HG02763 (cell line): ENCODE measurements around the gene LRRC8B.

Experiments
- ATAC-seq: cut with Tn5 transposase; IDR thresholded peaks from one replicate; pipeline ENCODE4 v1.9.1; 2021; ENCODE audit warnings: mild to moderate bottlenecking, moderate library complexity; ENCODE audit not compliant: unreplicated experiment

Gene LRRC8B

GRCh38 chr1:89605692-89606091 is 81.1 kb downstream of the LRRC8B start:
- ATAC-seq, result no peak

DNA sequence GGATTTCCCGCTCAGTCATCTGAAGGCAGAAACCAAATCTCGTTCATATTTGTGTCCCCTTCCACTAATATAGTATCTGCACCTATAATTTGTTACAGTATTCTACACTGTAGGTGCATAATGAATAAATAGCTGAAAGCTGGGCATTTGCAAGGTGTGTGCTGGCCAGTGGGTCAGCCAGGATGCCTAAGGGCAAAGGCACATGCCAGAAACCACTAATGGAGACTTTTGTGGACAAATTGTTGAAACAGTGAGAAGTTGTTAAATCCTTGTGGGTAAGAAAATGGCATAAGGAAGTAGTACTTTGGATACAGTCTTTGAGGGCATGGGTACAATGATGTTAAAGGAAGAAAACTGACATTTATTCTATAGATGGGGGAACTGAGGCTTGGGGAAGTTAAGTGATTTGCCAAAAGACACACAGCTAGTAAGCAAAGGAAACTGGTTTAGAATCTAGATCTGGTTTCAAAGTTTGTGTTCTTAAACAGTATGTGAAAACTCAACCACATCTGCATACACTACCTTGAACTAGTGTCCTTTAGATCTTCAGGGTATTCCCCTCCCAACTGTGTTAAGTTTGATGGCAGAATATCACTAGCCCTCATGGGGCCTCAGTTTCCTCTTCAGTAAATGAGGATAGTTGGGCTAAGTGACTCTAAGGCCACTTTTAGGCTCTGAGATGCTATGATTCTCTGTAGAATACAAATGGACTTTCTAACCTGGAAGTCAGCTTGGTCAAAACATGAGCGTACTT is 81.8 kb downstream of the LRRC8B start:
- no peak for ATAC-seq

GRCh38 chr1:89607156-89607555 is 82.5 kb downstream of the LRRC8B start:
- no peak for ATAC-seq

DNA sequence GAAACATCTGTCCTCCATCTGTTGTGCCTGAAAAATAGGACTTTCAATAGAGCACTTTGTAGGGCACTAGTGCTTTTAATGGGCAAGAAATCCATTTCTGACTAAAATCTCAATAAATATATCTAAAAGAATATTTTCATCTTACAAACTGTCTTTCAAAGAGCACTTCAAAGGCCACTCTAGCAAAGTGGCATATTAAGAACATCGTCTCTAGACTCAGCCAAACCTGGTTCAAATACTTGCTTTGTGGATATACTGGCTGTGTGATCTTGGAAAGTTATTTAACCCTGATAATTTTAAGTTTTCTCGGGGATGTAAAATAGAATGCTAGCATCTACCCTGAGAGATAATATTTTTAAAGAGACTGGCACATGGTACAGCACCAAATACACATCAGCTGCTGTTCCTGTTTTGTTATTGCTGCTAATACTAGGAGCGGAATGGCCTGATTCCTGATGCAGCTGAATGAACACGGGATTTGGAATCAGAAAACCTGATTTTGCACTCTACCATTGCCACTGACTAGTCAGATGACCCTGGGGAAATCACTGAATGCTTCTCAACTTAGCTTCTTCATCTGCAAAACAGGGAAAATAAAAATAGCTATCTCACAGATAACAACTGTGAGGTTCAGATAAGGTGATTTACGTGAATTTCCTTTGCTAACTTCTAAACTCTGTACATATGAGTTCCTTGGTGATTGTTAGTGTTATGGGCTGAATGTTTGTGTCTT is 83.1 kb downstream of the LRRC8B start:
- no peak for ATAC-seq

DNA sequence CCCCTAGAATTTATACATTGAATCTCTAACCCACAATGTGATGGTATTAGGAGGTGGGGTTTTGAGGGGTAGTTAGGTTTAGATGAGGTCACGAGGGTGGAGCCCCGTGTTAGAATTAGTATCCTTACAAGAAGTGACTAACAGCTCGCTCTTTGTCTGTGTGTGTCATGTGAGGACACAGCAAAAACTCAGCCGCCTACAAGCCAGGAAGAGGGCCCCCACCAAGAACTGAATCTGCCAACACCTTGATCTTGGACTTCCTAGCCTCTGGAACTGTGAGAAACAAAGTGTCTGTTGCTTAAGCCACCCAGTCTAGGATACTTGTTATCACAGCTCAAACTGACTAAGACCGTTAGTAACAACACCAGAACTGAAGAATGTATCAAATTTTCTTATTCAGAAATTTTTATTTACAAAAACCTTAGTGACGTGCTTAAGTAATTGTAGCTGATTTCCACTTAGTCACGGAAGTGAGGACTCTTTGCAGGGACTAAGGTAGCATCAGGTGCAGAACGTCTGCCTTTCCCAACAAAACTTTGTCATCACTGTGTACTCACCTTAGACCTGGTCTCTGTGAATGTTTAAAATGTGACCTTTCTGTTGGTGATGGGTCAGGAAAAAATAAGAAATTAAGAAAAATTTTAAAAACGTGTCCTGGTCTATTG is 83.8 kb downstream of the LRRC8B start:
- ATAC-seq, result no peak

DNA sequence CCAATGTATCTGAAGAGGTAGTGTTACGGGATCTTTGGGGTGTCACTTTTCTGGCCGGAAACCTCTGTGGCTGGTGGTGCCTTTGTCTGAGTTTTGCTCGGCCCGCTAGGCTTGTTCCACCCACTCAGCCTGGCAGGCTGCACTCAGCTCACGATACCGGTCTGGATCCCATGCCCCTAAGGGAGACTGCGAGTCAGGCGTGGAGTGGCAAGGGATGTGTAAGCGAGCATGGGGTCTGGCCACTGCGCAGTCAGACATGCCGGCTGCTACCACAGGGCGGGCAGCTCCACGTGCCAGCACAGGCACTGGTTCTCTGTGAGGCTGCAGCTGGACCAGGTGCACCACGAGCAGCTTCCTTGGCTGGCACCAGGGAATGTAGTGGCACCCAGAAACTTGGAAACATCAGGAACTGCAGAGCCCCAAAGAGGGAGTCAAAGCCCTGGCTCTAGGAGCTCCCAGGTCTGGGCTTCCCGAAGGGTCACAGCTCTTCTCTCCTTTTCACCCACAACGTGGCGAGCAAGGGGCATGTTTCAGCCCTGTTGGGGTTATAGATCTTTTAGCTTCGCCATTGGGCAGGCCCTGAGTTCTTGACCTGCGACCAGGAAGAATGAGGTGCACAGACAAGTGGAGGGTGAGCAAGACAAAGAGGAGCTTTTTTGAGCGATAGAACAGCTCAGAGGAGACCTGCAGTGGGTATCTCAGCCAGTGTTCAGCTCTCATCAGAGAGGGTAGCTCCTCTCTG is 84.5 kb downstream of the LRRC8B start:
- no peak for ATAC-seq

DNA sequence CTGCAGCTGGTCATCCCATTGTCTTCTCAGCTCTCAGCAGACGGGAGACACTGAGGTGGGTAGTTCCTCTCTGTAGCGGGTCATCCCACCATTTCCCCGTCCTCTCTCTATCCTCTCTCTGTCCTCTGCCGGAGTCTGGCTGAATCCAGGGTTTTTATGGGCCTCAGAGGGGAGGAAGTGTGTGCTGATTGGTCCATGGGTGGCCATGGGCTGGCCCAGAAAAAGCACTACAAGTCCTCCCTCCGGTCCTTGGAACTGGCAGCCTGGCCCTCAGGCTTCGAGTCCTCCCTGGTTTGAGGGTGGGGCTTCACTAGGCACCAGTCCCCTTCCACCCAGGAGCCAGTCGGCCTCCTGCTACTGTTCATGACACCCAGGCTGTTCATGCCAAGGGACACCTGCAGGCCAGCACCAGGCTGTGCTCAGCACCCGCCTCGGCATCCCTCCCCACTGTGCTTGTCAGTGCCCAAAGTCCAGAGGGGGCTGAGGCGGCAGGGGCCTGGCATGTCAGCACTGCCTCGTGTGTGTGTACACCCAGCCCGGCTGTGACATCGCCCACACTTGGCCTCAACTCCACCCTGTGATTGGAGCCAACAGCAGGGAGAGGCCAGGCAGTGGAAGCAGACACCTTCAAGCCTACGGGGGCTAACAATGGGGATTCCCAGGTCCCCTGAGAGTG is 85.3 kb downstream of the LRRC8B start:
- no peak for ATAC-seq

- ATAC-seq, result no peak
These were observed 85.9 kb downstream of the LRRC8B start for GRCh38 chr1:89610457-89611011.

DNA sequence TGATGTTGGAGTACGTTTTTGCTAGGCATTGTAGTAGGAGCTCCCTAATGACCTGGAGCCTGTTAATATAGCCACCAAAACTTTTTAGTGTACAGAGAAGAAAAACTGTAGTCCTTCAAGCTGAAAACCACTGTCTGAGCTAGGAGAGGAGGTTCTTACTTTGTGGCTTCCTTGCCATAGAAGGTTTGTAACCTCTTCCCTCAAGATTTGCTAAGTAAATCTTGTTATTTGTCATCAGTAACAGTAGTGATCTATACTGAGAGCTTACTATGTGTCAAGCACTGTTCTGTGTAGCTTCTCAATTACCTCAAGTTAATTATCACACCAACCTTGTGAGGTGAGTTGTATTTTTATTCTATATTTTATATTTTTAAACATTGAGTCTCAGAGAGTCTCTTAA is 87.1 kb downstream of the LRRC8B start:
- peak; percentile 91 for ATAC-seq

DNA sequence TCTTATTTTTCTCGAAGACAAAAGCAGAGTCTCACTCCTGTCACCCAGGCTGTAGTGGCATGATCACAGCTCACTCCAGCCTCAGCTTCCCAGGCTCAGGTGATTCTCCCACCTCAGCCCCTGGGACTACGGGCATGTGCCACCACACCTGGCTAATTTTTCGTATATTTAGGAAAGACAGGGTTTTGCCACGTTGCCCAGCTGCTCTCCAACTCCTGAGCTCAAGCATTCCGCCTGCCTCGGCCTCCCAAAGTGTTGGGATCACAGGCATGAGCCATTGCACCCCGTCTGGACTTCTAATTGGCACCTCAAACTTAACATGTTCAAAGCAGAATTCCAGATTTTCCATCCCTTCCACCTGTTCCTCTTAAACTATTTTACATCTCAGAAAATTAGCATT is 89.3 kb downstream of the LRRC8B start:
- ATAC-seq, result no peak

GRCh38 chr1:89615676-89616598 is 91.3 kb downstream of the LRRC8B start:
- no peak for ATAC-seq

DNA sequence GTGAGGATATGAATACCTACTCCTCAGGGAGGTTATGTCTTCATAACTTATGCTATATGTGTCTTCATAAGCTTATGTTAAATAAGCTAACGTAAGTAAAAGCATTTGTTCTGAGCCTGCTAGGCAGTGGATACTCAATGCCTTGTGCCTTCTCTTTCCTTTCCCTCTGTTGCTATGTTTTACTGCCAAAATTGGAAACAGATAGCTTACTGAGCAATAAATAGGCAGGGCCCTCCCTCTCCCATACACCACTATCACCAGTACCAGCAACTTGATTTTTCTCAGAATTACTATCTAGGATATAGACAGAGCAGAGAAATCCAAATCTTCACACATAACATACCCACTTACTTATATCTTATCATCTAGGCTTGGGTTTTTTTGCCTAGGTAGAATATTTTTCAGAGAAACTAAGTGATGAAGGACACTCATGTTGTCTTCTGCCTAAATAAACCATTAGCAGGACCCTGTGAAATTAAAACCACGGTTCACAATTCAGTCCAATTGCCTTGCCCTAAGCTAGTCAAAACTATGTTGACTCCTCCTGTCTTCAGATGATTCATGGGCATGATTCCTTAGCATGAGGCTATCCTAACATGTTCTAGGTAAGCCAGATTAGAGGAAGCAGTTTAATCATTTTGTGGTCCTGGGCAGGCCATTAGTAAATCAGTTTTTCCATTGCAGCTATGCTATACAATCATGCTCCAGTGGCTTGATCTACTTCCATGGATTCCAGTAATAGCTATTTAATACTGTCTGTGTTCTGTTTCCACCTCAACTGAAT is 92.4 kb downstream of the LRRC8B start:
- ATAC-seq, result no peak

DNA sequence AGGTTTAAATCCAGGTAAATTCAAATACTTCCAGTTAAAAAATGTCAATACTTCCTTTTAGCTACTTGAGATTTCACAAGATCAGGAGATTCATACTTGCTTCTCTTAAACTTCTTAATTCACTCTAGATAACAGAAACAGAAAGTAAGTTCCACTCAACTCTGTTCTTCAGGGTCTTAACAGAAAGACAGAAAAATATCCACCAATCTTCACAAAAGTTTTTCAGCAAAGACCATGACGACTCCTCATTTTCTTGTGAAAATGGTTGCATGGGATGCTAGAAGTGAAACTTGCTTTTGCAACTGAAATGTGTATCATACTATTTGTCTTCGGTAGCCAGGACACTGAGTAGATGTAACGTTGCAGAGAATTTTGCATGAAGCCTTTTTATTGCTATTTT is 96.0 kb downstream of the LRRC8B start:
- ATAC-seq, result no peak

DNA sequence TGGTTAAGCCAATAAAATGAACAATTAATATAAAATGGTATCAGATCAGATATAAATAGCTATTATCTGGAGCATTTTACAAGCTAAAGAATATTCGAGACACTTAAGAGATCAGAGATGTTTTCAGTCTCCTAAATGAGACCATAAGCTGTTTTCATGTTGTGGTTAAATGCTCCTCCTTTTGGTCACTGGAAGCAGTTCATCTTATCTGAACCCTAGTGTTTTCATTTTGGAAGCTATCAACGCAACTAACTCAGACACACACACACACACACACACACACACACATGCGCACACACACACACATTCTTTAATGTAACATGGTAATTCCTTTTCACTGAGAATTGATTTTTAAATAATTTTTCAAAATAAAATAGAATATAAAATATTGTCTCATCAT is 98.3 kb downstream of the LRRC8B start:
- no peak for ATAC-seq

DNA sequence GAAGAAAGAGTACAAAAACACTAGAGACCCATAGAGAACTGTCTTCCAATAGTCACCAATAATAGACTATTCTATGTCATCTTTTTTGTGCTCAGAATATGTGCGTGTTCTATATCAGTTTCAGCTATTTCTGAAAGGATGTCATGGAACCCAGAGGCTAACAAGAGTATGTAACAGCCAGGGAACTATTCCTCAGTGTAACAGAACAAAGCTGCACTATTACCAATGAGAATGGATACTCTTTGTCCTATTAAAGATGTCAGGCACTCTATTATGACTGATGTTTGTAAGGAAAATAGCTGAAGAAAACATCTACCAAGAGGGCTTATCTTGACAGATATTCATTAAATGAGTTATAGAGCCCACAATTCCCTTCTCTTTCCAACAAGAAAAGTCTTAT is 99.7 kb downstream of the LRRC8B start:
- no peak for ATAC-seq

- no peak for ATAC-seq
These were observed 100.2 kb downstream of the LRRC8B start for GRCh38 chr1:89624715-89625323.

- no peak for ATAC-seq
These were observed 103.0 kb downstream of the LRRC8B start for GRCh38 chr1:89627596-89627962.

DNA sequence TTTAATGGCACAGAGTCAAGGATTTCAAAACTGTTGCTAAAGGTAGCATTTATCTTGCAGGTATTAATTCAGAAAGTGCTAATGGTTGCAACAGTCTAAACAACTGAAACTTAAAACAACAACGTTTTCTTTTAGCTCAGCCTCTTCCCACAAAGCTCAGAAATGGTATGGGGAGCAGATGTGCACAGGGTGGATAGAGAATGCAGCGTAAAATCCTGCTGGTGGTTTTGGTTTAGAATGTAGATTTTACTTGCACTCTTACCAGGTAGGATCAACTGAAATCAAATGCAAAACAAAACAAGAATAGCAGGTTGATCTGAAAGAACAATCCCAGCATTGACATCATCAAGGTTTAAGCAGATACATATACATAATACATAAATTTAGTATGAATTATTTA is 104.5 kb downstream of the LRRC8B start:
- ATAC-seq, result no peak
